ENCODE data around the gene MSANTD7.
"Not testable (repeated sequence)": the region's sequence is repeated elsewhere in the genome, so short reads cannot be mapped to it uniquely, and the experiment has no call there.

MSANTD7 gene

GRCh38 chr10:14837757-14838581 lies at the start of gene MSANTD7, which contains the start of the genes CDNF and HSPA14:
TSS of gene MSANTD7 (plus strand) at chr10:14838306. CDS start at chr10:14842285, 3,979 bp downstream.
TSS of gene CDNF (minus strand) at chr10:14838037. CDS start at chr10:14837946, 91 bp downstream.
TSS of gene HSPA14 (plus strand) at chr10:14838306. CDS start at chr10:14838403, 97 bp downstream.
- DNase-seq (ENCODE audit: low read depth, low spot score), result peak; percentile 100

- DNase-seq (ENCODE audit: low read depth, low spot score), result no peak
Measured at GRCh38 chr10:14798636-14799035, 39.5 kb upstream of the MSANTD7 start.

- no peak for DNase-seq (ENCODE audit: low read depth, low spot score)
Measured at GRCh38 chr10:14800397-14800796, 37.7 kb upstream of the MSANTD7 start.

GRCh38 chr10:14801723-14802122 lies 36.4 kb upstream of the MSANTD7 start:
- DNase-seq (ENCODE audit: low read depth, low spot score), result no peak

GRCh38 chr10:14803827-14804226 lies 34.3 kb upstream of the MSANTD7 start:
- DNase-seq (ENCODE audit: low read depth, low spot score), result no peak

- no peak for DNase-seq (ENCODE audit: low read depth, low spot score)
Measured at GRCh38 chr10:14806318-14806717, 31.8 kb upstream of the MSANTD7 start.

- no peak for DNase-seq (ENCODE audit: low read depth, low spot score)
Measured at GRCh38 chr10:14810969-14811953, 26.8 kb upstream of the MSANTD7 start.

GRCh38 chr10:14812271-14812670 lies 25.8 kb upstream of the MSANTD7 start:
- no peak for DNase-seq (ENCODE audit: low read depth, low spot score)

GRCh38 chr10:14815681-14816080 lies 22.4 kb upstream of the MSANTD7 start:
- DNase-seq (ENCODE audit: low read depth, low spot score), result no peak

- not testable (repeated sequence) for DNase-seq (ENCODE audit: low read depth, low spot score)
Measured at GRCh38 chr10:14816717-14817116, 21.4 kb upstream of the MSANTD7 start.

GRCh38 chr10:14820010-14820774 lies 17.9 kb upstream of the MSANTD7 start:
- no peak for DNase-seq (ENCODE audit: low read depth, low spot score)

- DNase-seq (ENCODE audit: low read depth, low spot score), result no peak
Measured at GRCh38 chr10:14820775-14821154, 17.3 kb upstream of the MSANTD7 start.

- no peak for DNase-seq (ENCODE audit: low read depth, low spot score)
Measured at GRCh38 chr10:14821635-14822375, 16.3 kb upstream of the MSANTD7 start.

GRCh38 chr10:14822879-14823755 lies 15.0 kb upstream of the MSANTD7 start:
- no peak for DNase-seq (ENCODE audit: low read depth, low spot score)

- no peak for DNase-seq (ENCODE audit: low read depth, low spot score)
Measured at GRCh38 chr10:14823966-14824365, 14.1 kb upstream of the MSANTD7 start.

- no peak for DNase-seq (ENCODE audit: low read depth, low spot score)
Measured at GRCh38 chr10:14826076-14826829, 11.9 kb upstream of the MSANTD7 start.

GRCh38 chr10:14833106-14833505 lies 5.0 kb upstream of the MSANTD7 start:
- DNase-seq (ENCODE audit: low read depth, low spot score), result no peak

- no peak for DNase-seq (ENCODE audit: low read depth, low spot score)
Measured at GRCh38 chr10:14836208-14836607, 1.9 kb upstream of the MSANTD7 start.
